A549 (cell line): ENCODE results near the gene FGD4. TPM values are rescaled to one million over a fixed set of nuclear protein-coding genes. Genes with fewer than 3 reads are reported as not detected.
A peak's percentile ranks its signal among the peaks of the same experiment; 100 is the strongest.

Experiments used
- ATAC-seq, 2 experiments: fragments of 200-7000 bp in 1 of 2; fragments of >200 bp in 1 of 2; cut with Nextera tagmentation in 1 of 2; cut with Tn5 transposase in 1 of 2; 3 replicates each; pipeline versions ENCODE4 v1.8.0 to v1.9.1; 2018 to 2020; ENCODE audit warnings: mild to moderate bottlenecking in 1 of 2, moderate library complexity in 1 of 2
- CTCF ChIA-PET: fragments of 300-600 bp; sonication (Branson Sonifier 250); formaldehyde crosslinking; extraction: SDS; loops from one replicate; lab custom pipeline; 2021; ENCODE audit warnings: antibody characterized with exemption, inconsistent platforms; lab: Yijun Ruan, JAX
- POLR2A ChIA-PET: fragments of 350-600 bp; formaldehyde crosslinking; extraction: SDS; loops from one replicate; lab custom pipeline; 2021; ENCODE audit warnings: antibody characterized with exemption, inconsistent platforms; lab: Yijun Ruan, JAX
- DNase-seq, 2 experiments: peaks; one replicate each; pipeline versions ENCODE4 v3.0.0 to v3.0.0-alpha.2; 2011 to 2016; ENCODE audit warnings: low read depth in 1 of 2, low spot score in 1 of 2
- FAIRE-seq: peaks from 2 replicates; lab custom pipeline; 2011; peaks lifted over from hg19 to GRCh38; lab: Jason Lieb, UNC
- H3K27ac ChIP-seq, 2 experiments: fragments of >200 bp; sonication (Bioruptor Twin); formaldehyde crosslinking; 3 replicates each; pipeline ENCODE4 v1.5.1; 2016 to 2017
- H3K4me1 ChIP-seq: fragments of >200 bp; sonication (Bioruptor Twin); formaldehyde crosslinking; 3 replicates; pipeline ENCODE4 v1.6.1; 2016
- H3K4me2 ChIP-seq: fragments of >200 bp; sonication (Bioruptor Twin); formaldehyde crosslinking; 3 replicates; pipeline ENCODE4 v1.6.1; 2016
- H3K4me3 ChIP-seq: fragments of >200 bp; sonication (Bioruptor Twin); formaldehyde crosslinking; 3 replicates; pipeline ENCODE4 v1.5.1; 2016
- H3K9me3 ChIP-seq: fragments of >200 bp; sonication (Bioruptor Twin); formaldehyde crosslinking; 3 replicates; pipeline ENCODE4 v1.6.1; 2016
- CHD4 ChIP-seq: fragments of 200-600 bp; sonication (generic); IDR thresholded peaks from 2 replicates; pipeline ENCODE4 v1.6.1; 2016; ENCODE audit warnings: antibody characterized with exemption, mild to moderate bottlenecking, borderline replicate concordance
- EHF ChIP-seq: fragments of 250-450 bp; sonication (Bioruptor Pico); IDR thresholded peaks from 2 replicates; pipeline ENCODE4 v1.5.0; 2020; ENCODE audit warnings: mild to moderate bottlenecking
- EHMT2 ChIP-seq: fragments of 200-600 bp; sonication (generic); IDR thresholded peaks from 2 replicates; pipeline ENCODE4 v1.6.1; 2016; ENCODE audit warnings: antibody characterized with exemption, low read depth, mild to moderate bottlenecking, moderate library complexity
- ELK1 ChIP-seq: fragments of 150-350 bp; IDR thresholded peaks from 2 replicates; pipeline ENCODE4 v1.6.1; 2014; ENCODE audit warnings: low read depth, mild to moderate bottlenecking, low read length
- FOSL2 ChIP-seq, 2 experiments: fragments of 450-650 bp in 1 of 2; fragments of >200 bp in 1 of 2; sonication (Bioruptor Twin) in 1 of 2; formaldehyde crosslinking; IDR thresholded peaks; 2 replicates each; pipeline versions ENCODE4 v1.5.0 to v1.6.1; 2016 to 2020; ENCODE audit warnings: mild to moderate bottlenecking in 1 of 2, moderate library complexity in 1 of 2
- GATA3 ChIP-seq: IDR thresholded peaks from 2 replicates; pipeline ENCODE4 v1.6.1; 2012; ENCODE audit warnings: borderline replicate concordance
- HDAC2 ChIP-seq: fragments of 200-600 bp; sonication (generic); IDR thresholded peaks from 2 replicates; pipeline ENCODE4 v1.6.1; 2016
- HES2 ChIP-seq: fragments of >200 bp; sonication (Bioruptor Twin); formaldehyde crosslinking; IDR thresholded peaks from 2 replicates; pipeline ENCODE4 v1.6.1; 2016
- HOXB13 ChIP-seq: fragments of 250-450 bp; sonication (Bioruptor Pico); IDR thresholded peaks from 2 replicates; pipeline ENCODE4 v1.5.0; 2020; ENCODE audit warnings: low read depth, mild to moderate bottlenecking, moderate library complexity
- JUN ChIP-seq, 2 experiments: fragments of >200 bp; sonication (Bioruptor Twin); formaldehyde crosslinking; IDR thresholded peaks; 2 replicates in 1 of 2; 3 replicates in 1 of 2; pipeline ENCODE4 v1.6.1; 2016 to 2017
- JUNB ChIP-seq: fragments of >200 bp; sonication (Bioruptor Twin); formaldehyde crosslinking; IDR thresholded peaks from 2 replicates; pipeline ENCODE4 v1.6.1; 2016
- KDM1A ChIP-seq: fragments of 200-600 bp; sonication (generic); IDR thresholded peaks from 2 replicates; pipeline ENCODE4 v1.6.1; 2016; ENCODE audit warnings: low read depth, mild to moderate bottlenecking
- MAZ ChIP-seq: fragments of 150-350 bp; IDR thresholded peaks from 2 replicates; pipeline ENCODE4 v1.6.1; 2014; ENCODE audit warnings: antibody characterized with exemption, low read depth, low read length, borderline replicate concordance
- MYC ChIP-seq: IDR thresholded peaks from 2 replicates; pipeline ENCODE4 v1.6.1; 2012; ENCODE audit warnings: mild to moderate bottlenecking, inconsistent platforms, low read length, improper control_type of control experiment, borderline replicate concordance
- NR3C1 ChIP-seq: fragments of >200 bp; sonication (Bioruptor Twin); formaldehyde crosslinking; IDR thresholded peaks from 3 replicates; pipeline ENCODE4 v1.6.1; 2017
- POLR2AphosphoS2 ChIP-seq: conservative IDR thresholded peaks from 2 replicates; pipeline ENCODE4 v1.6.1; 2012; ENCODE audit warnings: low read length, improper control_type of control experiment, inconsistent platforms
- RARB ChIP-seq: fragments of 250-450 bp; sonication (Bioruptor Pico); IDR thresholded peaks from 2 replicates; pipeline ENCODE4 v1.8.0; 2021; ENCODE audit warnings: mild to moderate bottlenecking, moderate library complexity
- REST ChIP-seq: fragments of 200-600 bp; sonication (generic); IDR thresholded peaks from 2 replicates; pipeline ENCODE4 v1.6.1; 2016; ENCODE audit warnings: antibody characterized with exemption, mild to moderate bottlenecking, moderate library complexity
- RFX5 ChIP-seq: fragments of 450-650 bp; IDR thresholded peaks from 2 replicates; pipeline ENCODE4 v1.7.1; 2014; ENCODE audit warnings: antibody characterized with exemption, mild to moderate bottlenecking, moderate library complexity
- ZFP36 ChIP-seq: fragments of 450-650 bp; IDR thresholded peaks from 2 replicates; pipeline ENCODE4 v1.6.1; 2014; ENCODE audit warnings: borderline replicate concordance; ENCODE audit not compliant: partially characterized antibody
- WGBS: methylation state at CpG from one replicate; pipeline ENCODE4 v1.1.6; 2017; ENCODE audit errors: missing lambda C conversion rate; 5-methylcytosine and 5-hydroxymethylcytosine counted together
- polyA plus RNA-seq, 4 experiments: library from polyadenylated mRNA; depleted of rRNA in 3 of 4; stranded (reverse); fragments of >200 nt; fragmentation: RNase III in 1 of 4; extraction: RNeasy Plus Mini Kit Qiagen cat#74134 plus additional on column Dnase treatment in 1 of 4; gene quantifications; 2 replicates in 3 of 4; 3 replicates in 1 of 4; pipeline ENCODE4 v1.2.3, GENCODE V29; 2011 to 2017

Gene FGD4
- polyA plus RNA-seq, 2 of the 4 experiments (the other 2 are of a cell fraction) = 2.2 to 6.0 TPM

GRCh38 chr12:32496946-32497345, 97.6 kb downstream of the FGD4 start:
- no peak overlapping the region for H3K4me3 ChIP-seq
- no peaks in the 10 kb centered on the region for H3K9me3 ChIP-seq
- H3K27ac ChIP-seq = no peak overlapping the region
- H3K4me1 ChIP-seq = no peaks in the 10 kb centered on the region
- POLR2A ChIA-PET = no interaction called here
- FAIRE-seq (no peak), DNase-seq (no peak), ATAC-seq (no peak)
- TF ChIP-seq FOSL2 (IDR thresholded peaks at IDR 0.05) (no peak), FOSL2 (CRISPR knock-in tag; IDR thresholded peaks at IDR 0.05) (no peak), RFX5 (no peak), EHF (CRISPR knock-in tag) (no peak)
- H3K4me2 ChIP-seq = no peak overlapping the region
- CTCF ChIA-PET = no interaction called here

- DNase-seq (no peak), FAIRE-seq (no peak), ATAC-seq (no peak)
- H3K9me3 ChIP-seq = no peaks in the 10 kb centered on the region
- POLR2A ChIA-PET = no interaction called here
- no peak overlapping the region for H3K4me3 ChIP-seq
- WGBS = 58% methylated on average over 4 of the region's 4 CpGs
- no peak overlapping the region for H3K4me2 ChIP-seq
- H3K27ac ChIP-seq = no peak overlapping the region
- CTCF ChIA-PET = interaction anchor here (1.4 kb wide), 1 partner anchor 33 kb away, joined by 3 read pairs; no protein-coding TSS in a partner anchor
- TF ChIP-seq GATA3 (no peak), CHD4 (no peak), NR3C1 (no peak), JUN (IDR thresholded peaks at IDR 0.05) (no peak), HES2 (no peak), MYC (no peak), ELK1 (no peak), MAZ (no peak)
- H3K4me1 ChIP-seq = peaks cover 5% of the 10 kb centered on the region; the same call in 1 of the 3 replicates
Observed at GRCh38 chr12:32497864-32498263, 98.5 kb downstream of the FGD4 start.

- ChIA-PET CTCF (interaction anchor here (1.4 kb wide), 1 partner anchor 34 kb away, joined by 3 read pairs; no protein-coding TSS in a partner anchor), POLR2A (no interaction called here)
- no peaks in the 10 kb centered on the region for H3K9me3 ChIP-seq
- peaks cover 6% of the 10 kb centered on the region; the same call in 1 of the 3 replicates for H3K4me1 ChIP-seq
- no peak overlapping the region for H3K4me3 ChIP-seq
- DNase-seq (no peak), FAIRE-seq (no peak), ATAC-seq (no peak)
- H3K27ac ChIP-seq = no peak overlapping the region
- no peak for TF ChIP-seq RARB (CRISPR knock-in tag)
- no peak for TF ChIP-seq POLR2AphosphoS2
- no peak for TF ChIP-seq KDM1A
- no peak for TF ChIP-seq JUNB
- no peak for TF ChIP-seq HOXB13 (CRISPR knock-in tag)
- TF ChIP-seq HDAC2 = no peak
- TF ChIP-seq EHMT2 = no peak
- 95% methylated on average over 6 of the region's 6 CpGs for WGBS
- no peak overlapping the region for H3K4me2 ChIP-seq
Observed at GRCh38 chr12:32499048-32499447, 99.7 kb downstream of the FGD4 start.

- Histone ChIP-seq H3K9me3 (no peaks in the 10 kb centered on the region), H3K27ac (no peak overlapping the region), H3K4me2 (no peak overlapping the region), H3K4me1 (peaks cover 6% of the 10 kb centered on the region; the same call in 1 of the 3 replicates), H3K4me3 (no peak overlapping the region)
- ChIA-PET CTCF (interaction anchor here (1.0 to 1.3 kb wide), 2 partner anchors 8 to 12 kb away, joined by 3 to 5 read pairs; no protein-coding TSS in a partner anchor), POLR2A (no interaction called here)
- TF ChIP-seq ZFP36 (no peak), REST (no peak), CHD4 (no peak)
- WGBS = 70% methylated on average over 6 of the region's 6 CpGs
- DNase-seq (no peak), ATAC-seq (peak in 1 of 2 experiments; percentile 44; a peak in 2 of 6 replicates), FAIRE-seq (no peak)
Observed at GRCh38 chr12:32501835-32502333, 102.5 kb downstream of the FGD4 start.
